Measurements from ENCODE around the gene NCBP1.

The NCBP1 gene

GRCh38 chr9:97717866-97718265 lies 84.2 kb downstream of the NCBP1 start:
- no peak for DNase-seq

DNA sequence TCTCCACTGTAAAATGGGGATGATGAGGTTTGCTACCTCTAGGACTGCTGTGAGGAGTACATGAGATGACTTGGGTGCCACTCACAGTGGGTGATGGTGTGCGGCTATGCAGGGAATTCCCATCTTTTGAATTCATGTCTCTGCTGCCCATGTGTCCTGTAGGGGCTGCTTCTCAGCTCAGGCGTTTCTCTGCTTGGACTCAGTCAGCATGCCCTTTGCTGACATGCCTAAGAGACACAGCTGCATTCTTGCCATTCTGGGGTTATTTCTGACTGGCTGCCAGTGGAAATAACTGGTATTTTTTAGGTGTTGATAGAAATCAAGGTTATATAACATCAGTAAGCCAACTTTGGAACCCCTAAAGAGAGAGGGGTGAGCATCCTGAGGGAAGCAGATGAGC lies 87.8 kb downstream of the NCBP1 start:
- DNase-seq: no peak

GRCh38 chr9:97722331-97722730 lies 88.7 kb downstream of the NCBP1 start:
- no peak for DNase-seq

All from suppressor macrophage (primary cell).